ENCODE results near the gene FAM83D.
"Not testable (repeated sequence)": the region's sequence is repeated elsewhere in the genome, so short reads cannot be mapped to it uniquely, and the experiment has no call there.

The FAM83D gene

DNA sequence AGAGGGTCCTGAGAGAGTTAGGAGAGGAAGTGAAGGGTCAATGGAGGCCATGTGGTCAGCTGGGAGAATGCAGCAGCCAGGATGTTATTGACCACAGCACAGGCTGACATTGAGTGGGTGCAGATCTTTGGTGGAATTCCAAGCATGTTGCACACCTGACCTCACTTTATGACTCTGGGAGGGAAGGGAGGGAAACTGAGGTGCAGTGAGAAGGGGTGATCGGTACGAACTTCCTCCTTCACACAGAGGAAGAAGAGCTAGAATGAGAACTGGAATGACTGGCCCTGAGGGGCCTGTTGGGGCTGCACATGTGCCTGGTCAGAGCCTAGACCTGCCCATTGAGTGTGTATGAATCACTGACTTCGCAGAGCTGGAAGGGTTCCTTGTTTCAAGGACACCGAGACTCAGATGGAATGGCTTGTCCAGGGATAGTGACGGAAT is 9.8 kb downstream of the FAM83D start:
- DNase-seq: no peak

DNA sequence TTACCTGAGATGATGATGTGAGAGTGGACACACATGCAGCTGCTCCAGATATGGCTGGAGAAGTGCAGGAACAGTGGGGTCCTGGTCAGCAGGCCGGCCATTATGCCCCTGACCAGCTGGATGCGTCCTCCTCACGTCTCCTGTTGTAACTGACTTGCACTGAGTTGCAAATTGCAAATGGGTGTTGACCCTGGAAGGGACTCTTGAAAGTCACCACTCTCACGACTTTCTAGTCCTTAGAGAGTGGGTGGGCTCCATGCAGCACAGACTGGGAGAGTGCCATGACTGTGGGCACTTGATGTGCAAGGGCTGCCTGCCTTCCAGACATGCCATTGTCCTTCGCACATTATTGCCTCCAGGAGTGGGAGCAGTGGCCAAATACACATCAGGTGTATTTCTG is 10.8 kb downstream of the FAM83D start:
- no peak for DNase-seq

DNA sequence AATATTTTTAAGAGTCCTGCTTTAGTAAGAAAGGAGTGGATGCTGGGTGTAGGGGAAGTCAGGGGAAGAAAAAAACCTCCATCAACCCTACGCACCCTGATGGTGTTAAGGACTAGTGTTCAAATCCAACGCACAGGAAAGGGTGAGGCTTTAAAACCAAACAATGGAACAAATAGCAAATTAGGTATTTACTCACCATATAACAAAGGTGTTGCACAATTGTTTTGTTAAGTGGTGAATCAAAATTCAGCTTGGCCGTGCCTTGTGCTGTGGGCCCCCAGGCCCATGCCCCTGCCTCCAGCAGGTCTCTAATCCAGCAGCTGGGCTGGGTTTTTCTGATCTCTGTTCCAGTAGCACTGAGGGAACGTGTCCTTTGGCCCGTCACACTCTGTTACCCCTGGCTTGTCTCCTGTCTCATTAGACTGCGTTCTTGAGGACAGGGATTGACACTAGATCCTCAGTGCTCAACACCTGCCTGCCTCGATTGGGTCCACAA is 11.8 kb downstream of the FAM83D start:
- no peak for DNase-seq

DNA sequence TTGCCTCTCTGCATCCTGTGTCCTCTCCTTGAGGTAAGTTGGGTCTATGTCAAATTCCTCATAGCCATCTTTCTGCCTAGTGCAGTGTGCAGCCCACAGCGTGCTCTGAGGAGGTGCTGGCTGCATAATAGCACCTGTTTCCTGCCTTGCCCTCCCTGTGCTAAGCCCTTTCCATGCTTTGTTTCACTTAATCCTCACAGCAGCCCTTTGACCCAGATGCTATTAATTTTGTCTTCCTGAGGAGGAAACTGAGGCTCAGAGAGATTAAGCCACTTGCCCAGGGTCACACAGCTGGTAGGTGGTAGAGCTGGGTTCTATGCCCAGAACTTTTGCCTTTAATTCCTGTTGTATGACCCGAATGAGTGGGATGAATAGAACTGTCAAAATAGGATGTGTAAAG is 13.5 kb downstream of the FAM83D start:
- DNase-seq: no peak

DNA sequence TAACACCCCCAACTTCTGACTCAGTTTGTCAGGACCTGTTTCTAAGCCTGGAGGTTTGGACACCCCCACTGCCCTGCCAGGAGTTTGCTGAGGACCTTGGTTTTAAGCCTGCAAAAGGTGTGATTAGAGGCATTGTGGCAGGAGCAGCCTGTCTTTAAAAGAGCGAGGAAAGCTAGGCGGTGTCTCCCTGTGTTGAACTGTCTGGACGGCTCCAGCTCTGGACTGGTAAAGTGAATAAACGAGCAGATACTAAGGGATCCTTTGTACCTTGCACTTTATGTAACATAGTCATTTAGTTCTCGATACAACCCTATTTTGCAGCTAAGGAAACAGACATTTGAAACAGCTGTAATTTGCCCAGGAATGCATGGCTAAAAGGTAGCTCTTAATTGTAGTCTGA is 14.4 kb downstream of the FAM83D start:
- DNase-seq: no peak

DNA sequence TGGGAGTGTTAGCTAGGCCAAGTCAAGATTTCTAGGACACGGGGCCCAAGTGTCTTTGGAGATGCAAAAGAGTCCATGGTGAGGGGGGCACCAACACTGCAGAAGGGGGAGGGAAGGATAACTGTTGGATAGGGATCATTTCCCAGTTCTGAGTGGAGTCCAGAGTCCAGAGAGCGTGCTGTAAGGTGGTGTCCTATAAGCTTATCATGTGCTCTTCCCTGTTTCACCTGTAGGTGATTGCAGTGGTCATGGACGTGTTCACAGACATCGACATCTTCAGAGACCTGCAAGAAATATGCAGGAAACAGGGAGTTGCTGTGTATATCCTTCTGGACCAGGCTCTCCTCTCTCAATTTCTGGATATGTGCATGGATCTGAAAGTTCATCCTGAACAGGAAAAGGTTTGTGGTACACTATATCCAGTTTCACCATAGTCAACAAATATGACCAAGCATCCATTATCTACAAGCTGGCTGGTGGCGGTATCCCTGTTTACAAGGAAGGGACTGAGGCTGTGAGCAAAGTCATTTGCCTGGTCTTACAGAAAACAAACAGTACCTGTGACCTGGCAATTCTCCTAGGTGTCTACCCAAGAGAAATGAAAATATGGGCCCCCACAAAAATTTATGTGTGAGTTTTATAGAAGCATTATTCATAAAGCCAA is 15.6 kb downstream of the FAM83D start:
- DNase-seq: no peak

DNA sequence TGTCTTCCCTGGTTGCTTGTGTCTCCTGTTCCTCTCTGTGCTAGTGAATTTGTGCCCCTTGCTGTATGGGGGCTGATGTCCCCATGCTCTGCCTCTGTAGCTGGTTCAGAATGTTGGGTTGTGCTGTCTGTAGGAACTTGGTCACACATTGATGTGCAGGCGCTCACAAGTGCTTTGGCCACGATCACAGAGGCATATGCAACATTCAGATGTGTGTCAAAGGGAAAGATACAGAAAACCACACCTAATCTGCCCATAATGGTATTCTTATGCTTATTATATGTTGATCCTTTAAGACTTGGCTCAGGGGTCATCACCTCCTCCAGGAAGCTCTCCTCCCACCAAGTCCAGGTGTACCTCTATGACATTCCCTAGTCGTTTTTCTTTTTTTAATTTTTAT is 18.8 kb downstream of the FAM83D start:
- no peak for DNase-seq

DNA sequence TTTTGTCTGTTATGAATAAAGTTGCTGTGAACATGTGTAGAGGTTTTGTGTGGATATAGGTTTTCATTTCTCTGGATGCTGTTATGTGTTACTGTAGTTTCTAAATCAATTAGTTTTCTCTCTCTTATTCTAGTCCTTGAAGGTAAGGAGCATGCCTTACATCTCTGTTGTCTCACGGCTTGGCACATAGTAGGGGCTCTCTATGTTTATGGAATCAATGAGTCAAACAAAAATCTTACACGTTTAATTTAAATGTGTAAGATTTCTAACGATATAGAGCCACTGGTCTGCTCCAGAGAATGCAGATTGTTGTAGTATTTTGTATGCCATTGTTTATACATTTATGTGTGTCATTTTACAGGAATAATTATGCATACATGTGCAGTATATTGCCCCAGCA is 20.6 kb downstream of the FAM83D start:
- DNase-seq: no peak

DNA sequence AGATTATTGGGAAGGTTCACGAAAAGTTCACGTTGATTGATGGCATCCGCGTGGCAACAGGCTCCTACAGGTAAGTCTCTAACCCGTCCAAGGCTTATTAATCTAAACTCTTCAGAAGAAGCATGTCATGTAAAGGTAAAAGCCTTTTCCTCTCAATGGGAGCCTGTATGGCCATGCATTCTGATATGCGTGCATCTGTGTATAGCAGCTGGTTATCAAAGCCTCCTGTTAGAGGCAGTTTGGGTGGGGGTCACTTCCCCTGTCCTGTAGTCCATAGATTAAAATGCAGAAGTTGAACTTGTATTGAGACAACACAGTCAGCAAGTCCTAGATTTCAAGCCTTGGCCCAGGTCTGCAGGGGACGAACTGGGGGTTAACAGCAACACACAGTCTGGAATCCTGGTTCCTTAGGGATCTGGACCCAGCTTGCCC is 21.7 kb downstream of the FAM83D start:
- DNase-seq: no peak

DNA sequence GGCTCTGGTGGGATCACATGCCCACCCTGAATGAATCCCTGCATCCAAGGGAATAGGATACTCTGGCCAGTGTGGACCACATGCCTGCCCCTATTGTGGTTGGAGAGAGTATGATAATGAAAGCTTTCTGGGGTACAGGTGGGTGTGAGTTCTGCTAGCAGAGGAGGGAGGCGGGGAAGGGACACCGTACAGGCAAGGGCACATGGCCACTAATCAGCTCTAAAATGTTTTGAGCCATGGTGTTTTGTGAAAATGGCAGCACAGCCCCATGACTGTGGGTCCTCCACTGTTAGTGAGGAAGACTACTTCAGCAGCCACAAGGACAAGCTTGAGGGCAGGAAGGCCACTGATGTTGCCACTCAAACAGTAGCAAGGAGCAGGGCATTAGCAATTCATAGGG is 24.0 kb downstream of the FAM83D start:
- DNase-seq: no peak

DNA sequence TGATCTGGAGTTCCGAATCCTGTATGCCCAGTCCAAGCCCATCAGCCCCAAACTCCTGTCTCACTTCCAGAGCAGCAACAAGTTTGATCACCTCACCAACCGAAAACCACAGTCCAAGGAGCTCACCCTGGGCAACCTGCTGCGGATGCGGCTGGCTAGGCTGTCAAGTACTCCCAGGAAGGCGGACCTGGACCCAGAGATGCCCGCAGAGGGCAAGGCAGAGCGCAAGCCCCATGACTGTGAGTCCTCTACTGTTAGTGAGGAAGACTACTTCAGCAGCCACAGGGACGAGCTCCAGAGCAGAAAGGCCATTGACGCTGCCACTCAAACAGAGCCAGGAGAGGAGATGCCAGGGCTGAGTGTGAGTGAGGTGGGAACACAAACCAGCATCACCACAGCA is 25.4 kb downstream of the FAM83D start:
- DNase-seq: no peak

DNA sequence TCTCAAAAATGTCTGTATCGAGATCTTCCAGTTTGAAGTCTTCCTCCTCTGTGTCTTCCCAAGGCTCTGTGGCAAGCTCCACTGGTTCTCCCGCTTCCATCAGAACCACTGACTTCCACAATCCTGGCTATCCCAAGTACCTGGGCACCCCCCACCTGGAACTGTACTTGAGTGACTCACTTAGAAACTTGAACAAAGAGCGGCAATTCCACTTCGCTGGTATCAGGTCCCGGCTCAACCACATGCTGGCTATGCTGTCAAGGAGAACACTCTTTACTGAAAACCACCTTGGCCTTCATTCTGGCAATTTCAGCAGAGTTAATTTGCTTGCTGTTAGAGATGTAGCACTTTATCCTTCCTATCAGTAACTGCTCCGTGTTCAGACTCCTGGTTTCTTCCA is 25.9 kb downstream of the FAM83D start:
- DNase-seq: no peak

DNA sequence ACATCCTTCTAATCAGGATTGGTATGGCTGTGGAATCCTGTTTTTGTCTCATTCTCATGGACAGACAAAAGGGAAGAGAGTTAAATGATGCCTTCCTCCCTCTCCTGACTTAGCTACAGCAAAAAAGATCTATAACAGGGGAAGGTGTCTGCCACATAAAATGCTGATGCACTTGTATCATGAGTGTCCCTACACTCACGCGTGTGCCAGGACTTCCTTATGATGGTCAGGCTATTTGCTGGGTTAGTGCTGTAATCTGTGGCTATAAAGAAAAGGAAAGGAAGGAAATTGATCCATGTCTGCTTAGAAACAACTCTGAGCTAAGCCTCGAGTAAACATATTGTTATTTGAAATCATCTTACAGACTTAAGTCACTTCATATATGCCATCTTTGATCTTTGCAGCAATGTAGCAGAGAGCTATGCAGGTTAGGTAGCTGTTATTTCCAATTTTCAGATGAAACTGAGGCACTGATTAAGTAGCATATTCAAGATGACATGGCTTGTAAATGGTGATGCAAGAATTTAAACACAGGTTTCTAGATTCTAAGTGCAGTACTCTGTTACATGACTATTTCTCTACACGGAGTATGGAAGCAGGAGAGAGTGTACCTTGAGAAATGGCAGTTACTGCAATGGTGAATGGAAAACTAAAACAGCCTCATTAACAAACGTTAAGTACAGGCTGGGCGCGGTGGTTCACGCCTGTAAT is 27.6 kb downstream of the FAM83D start:
- no peak for DNase-seq

DNA sequence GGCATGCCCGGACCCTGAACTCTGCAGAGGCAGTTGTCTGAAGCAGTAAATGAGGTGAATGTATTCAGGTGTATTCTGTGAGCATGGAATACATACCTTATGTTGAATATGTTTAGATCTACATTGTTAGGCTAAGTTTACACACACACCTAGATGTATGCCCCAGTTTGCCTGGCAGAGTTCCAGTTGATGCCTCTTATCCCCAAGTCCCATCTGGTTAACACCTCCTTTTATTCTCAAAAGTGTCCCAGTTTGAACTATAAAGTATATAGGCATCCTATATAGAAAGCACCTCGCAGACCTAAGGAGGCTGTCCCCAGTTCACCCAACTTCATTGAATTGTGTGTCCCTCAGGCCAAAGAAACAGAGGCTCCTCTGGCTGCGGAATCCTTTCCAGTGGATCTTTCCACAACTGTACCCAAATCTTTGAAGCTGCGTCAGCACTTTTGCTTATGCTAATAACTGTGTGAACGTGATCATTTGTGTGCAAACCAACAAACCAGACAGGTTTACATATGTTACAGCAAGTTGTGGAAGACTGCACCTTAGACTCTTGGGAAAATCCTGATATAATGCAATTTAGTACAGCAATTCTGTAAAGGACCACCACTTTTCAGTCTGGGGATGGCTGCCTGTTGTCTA is 31.1 kb downstream of the FAM83D start:
- DNase-seq: no peak

DNA sequence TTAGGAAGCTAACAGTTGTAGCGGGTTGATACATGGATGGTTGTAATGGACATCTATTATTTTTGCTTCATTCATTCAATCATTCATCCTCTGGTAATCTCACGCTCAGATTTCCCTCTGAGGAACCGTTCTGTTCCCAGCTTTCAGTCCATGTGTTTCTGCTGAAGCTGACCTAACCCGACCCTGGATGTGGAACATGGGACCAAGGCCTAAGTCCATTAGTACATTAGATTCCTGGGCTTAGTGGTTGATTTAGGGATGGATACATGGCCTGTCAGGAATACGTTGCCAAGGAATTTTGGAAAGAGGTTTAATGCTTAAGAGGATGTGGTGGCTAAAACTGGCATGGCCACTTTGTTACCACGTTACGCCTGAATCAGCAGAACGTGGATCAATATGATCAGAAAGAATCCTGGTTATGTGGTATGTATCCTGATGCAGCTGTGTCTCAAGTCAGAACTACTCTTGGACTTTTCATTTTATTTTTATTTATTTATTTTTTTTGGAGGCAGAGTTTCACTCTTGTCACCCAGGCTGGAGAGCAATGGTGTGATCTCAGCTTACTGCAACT is 31.8 kb downstream of the FAM83D start:
- DNase-seq: no peak

DNA sequence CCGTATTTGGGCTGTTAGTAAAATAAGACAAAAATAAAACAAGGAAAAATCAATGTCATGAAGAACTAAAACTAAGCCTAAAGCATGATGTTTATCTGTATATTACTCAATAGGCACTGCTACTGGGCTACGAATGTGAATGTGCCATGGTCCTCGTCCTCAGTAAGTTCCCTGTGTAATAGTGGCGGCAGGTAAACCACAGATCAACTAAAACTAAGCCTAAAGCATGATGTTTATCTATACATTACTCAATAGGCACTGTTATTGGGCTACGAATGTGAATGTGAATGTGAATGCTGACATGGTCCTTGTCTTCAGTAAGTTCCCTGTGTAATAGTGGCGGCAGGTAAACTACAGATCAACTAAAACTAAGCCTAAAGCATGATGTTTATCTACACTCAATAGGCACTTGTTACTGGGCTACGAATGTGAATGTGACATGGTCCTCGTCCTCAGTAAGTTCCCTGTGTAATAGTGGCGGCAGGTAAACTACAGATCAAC is 34.0 kb downstream of the FAM83D start:
- DNase-seq: not testable (repeated sequence)

DNA sequence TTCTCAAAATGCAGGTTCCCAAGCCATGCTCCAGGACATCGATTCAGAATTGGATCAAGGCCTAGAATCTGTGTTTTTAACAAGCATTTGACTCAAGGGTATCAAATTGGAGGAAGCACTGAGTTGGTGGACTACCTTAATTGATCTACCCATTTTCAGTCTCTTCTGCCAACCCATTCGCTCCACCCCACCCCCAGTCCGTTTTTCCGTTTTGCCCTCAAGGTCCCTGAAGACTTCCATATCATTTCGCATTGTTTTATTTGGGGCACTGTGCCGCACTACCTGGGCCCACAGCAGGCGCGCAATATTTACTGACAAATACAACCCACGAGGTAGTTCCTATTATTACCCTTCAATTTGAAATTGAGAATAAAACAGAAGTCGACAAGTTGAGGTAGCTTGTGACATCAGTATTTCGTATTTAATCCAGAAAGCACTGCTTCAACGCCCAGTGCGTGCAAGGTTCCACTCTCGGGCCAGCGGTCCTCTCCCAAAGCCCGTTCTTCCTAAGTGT is 35.4 kb downstream of the FAM83D start:
- peak; percentile 19 for DNase-seq

DNA sequence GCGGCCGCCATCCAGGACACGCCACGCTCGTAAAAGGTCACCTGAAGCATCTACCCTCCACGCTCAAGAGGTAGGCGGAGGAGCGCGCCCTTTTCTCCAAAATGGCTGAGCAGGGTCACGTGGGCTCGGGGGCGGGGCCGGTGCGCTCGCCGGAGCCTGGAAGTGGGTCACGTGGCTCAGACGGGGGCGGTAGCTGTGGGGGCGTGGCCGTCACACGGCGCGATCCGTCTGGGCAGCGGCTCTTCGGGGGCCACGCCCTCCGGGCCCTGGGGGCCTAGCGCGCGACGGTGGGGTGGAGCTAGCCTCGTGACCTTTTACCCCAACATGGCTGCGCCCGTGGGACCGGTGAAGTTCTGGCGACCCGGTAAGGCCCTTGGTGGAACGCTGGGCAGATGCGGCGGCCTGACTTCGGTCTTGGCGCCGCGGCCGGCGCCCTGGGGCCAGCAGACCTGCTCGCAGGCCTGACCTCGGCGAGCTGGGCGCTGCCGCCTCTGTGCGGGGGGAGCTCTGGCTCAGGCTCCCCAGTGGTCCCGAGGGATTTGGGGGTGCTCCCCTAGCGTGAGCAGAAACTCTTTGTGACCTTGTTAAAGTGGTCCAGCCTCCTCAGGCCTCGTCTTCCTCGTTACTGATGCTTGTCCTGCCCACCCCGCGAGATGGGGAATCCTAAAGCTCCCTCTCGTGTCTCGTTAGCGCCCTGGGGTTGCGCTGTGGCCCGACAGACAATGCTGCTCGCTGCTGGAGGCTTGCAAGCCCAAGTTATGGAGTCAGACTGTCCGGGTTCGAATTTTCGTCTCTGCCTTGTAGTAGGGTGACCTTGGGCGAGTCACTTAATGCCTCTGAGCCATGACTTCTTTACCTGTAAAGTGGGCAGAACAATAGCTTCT is 36.1 kb downstream of the FAM83D start, which contains the start of gene DHX35:
TSS of gene DHX35 (plus strand) at position 301 of the 884 bp plus-strand sequence. CDS start at position 325, 24 bp downstream.
- DNase-seq: peak; percentile 99

DNA sequence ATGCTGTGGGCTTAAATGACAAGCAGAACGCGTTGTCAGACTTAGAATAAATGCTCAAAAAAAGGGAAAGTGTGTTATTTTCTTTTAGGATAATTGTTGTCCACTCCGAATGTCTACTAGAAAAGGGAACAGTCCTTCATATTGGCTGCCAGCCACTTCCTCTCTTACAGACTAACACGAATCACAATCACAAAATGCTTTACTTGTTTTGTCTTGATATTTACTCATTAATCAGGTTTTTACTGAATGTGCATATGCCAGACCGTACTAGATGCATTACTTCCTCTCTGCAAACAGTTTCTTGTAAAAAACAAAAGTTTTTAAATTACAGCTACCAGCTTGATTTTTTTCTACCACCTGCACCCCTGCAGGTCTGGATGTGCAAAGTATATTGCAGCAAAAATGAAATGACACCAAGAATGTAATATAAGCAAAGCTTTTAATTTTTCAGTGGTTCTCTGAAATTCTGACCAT is 36.7 kb downstream of the FAM83D start:
- no peak for DNase-seq

DNA sequence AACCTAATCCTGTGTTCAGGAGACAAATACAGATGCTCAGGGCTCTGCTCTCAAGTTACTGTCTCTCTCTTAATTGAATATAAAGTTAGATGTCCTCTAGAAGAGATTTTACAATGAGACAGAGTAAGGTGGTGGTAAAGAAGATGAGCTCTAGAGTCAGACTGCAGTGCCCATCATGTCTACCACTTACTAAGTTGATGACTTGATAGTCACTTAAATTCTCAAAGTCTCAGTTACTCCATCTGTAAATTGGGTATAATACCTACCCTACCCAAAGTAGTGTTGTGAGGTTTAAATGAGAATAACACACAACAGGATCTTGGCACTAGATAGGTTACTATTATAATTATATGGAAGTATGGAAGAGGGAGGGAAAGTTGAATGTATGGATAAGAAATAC is 37.5 kb downstream of the FAM83D start:
- no peak for DNase-seq

DNA sequence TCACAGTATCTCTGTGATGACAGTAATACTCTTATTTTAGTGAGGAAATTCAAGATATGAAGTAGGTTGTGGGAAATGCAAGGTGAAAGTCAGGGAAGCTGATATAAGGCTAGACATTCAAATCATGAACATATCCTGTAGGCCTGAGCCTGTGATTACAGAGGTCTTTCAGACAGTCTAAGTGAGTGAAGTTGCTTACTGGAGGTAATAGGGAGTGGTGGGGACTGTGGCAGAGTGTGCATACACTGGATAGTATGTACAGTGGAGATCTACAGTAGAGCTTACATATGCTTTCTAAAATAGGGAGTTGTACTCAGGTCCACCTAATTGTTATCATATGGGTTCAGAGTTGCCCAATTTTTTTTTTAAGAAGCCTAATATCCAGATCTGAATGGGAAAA is 39.0 kb downstream of the FAM83D start:
- DNase-seq: no peak

DNA sequence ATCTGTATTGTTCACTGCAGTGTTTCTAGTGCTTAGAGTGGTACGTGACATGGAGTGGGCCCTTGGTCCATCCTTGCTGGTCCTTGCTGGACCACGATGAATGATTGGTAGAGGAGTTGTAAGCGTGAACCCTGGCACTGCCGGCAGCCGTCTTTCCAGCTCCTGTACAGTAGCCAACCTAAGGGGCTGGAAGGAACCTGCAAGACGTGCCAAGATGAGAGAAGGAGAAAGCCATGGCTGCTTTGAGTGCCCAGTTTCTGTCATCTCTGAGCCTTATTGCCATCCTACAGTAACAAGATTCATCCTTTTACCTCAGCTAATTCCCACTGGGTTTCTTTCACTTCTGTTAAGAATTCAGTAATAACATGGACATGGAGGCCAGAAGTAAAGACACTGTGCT is 41.9 kb downstream of the FAM83D start:
- DNase-seq: no peak
